GM12878 (cell line): ENCODE results near the gene ABL1. TPM values are rescaled to one million over a fixed set of nuclear protein-coding genes. Genes with fewer than 3 reads are reported as not detected.

ENCODE experiments used
- ATF3 ChIP-seq: IDR thresholded peaks from 2 replicates; pipeline ENCODE4 v1.6.1; 2011; ENCODE audit warnings: low read depth, mild to moderate bottlenecking, low read length, moderate library complexity, borderline replicate concordance; ENCODE audit errors: extremely low read depth
- CBFB ChIP-seq: IDR thresholded peaks from 2 replicates; pipeline ENCODE4 v1.6.1; 2016; ENCODE audit warnings: antibody characterized with exemption, low read depth
- HDAC6 ChIP-seq: fragments of 200-600 bp; sonication (generic); IDR thresholded peaks from one replicate; pipeline ENCODE4 v1.8.0; 2017; ENCODE audit warnings: antibody characterized with exemption; ENCODE audit not compliant: unreplicated experiment
- MAX ChIP-seq: IDR thresholded peaks from 2 replicates; pipeline ENCODE4 v1.6.1; 2012; ENCODE audit warnings: low read depth, low read length, improper control_type of control experiment
- MTA3 ChIP-seq: IDR thresholded peaks from 2 replicates; pipeline ENCODE4 v1.6.1; 2012; ENCODE audit warnings: low read length, inconsistent platforms, borderline replicate concordance
- MYB ChIP-seq: fragments of 150-350 bp; IDR thresholded peaks from 2 replicates; pipeline ENCODE4 v1.6.1; 2014; ENCODE audit warnings: mild to moderate bottlenecking, low read depth, low read length, borderline replicate concordance
- PAX8 ChIP-seq: fragments of 450-650 bp; IDR thresholded peaks from 2 replicates; pipeline ENCODE4 v1.6.1; 2017; ENCODE audit warnings: mild to moderate bottlenecking, moderate library complexity
- POLR2A ChIP-seq: IDR thresholded peaks from 2 replicates; pipeline ENCODE4 v1.6.1; 2011; ENCODE audit warnings: low read depth, mild to moderate bottlenecking, low read length
- SMC3 ChIP-seq: IDR thresholded peaks from 2 replicates; pipeline ENCODE4 v1.6.1; 2011; ENCODE audit warnings: low read length, improper control_type of control experiment, borderline replicate concordance
- SPI1 ChIP-seq: IDR thresholded peaks from 2 replicates; pipeline ENCODE4 v1.6.1; 2011; ENCODE audit warnings: low read depth, mild to moderate bottlenecking, low read length, moderate library complexity, borderline replicate concordance; ENCODE audit not compliant: insufficient read depth
- SREBF1 ChIP-seq: IDR thresholded peaks from 2 replicates; pipeline ENCODE4 v1.6.1; 2012; ENCODE audit warnings: mild to moderate bottlenecking, low read length
- TCF3 ChIP-seq: IDR thresholded peaks from 2 replicates; pipeline ENCODE4 v1.6.1; 2012; ENCODE audit warnings: low read depth, mild to moderate bottlenecking, low read length, borderline replicate concordance; ENCODE audit not compliant: insufficient read depth
- YBX1 ChIP-seq: fragments of 450-650 bp; IDR thresholded peaks from 2 replicates; pipeline ENCODE4 v1.6.1; 2016; ENCODE audit warnings: antibody characterized with exemption
- ZBED1 ChIP-seq: IDR thresholded peaks from 2 replicates; pipeline ENCODE4 v1.6.1; 2016; ENCODE audit warnings: borderline replicate concordance
- polyA plus RNA-seq, 11 experiments: library from polyadenylated mRNA; depleted of rRNA in 4 of 11; unstranded in 6 of 11; stranded (reverse) in 5 of 11; fragments of >200 nt; fragmentation: Nextera tagmentation in 4 of 11; fragmentation: Illumina TruSeq in 1 of 11; extraction: Ambion mirVana in 4 of 11; extraction: Trizol in 1 of 11; gene quantifications; 1 replicate in 1 of 11; 2 replicates in 10 of 11; pipeline versions ENCODE4 v1.2.1 to v1.2.3, GENCODE V29; 2011 to 2016; ENCODE audit warnings: inconsistent platforms in 2 of 11, missing spikeins in 2 of 11, low read depth in 1 of 11
- total RNA-seq, 4 experiments: library from RNA; depleted of rRNA in 3 of 4; stranded (reverse); fragments of >200 nt in 3 of 4; fragmentation: Illumina TruSeq in 1 of 4; extraction: Trizol in 1 of 4; gene quantifications; 2 replicates each; pipeline versions ENCODE4 v1.2.1 to v1.2.3, GENCODE V29; 2013 to 2021
- TF ChIP-seq, protein P1 (sequence below): fragments of 450-650 bp; IDR thresholded peaks from 2 replicates; pipeline ENCODE4 v1.6.1; 2017; ENCODE audit warnings: mild to moderate bottlenecking, moderate library complexity
- TF ChIP-seq, protein P2 (sequence below): fragments of 450-650 bp; conservative IDR thresholded peaks from 2 replicates; pipeline ENCODE4 v1.6.1; 2017; ENCODE audit warnings: mild to moderate bottlenecking, moderate library complexity
- TF ChIP-seq, protein P3 (sequence below): fragments of 450-650 bp; formaldehyde crosslinking; IDR thresholded peaks from 2 replicates; pipeline ENCODE4 v1.4.0; 2022; ENCODE audit warnings: mild to moderate bottlenecking, moderate library complexity

Gene ABL1
- total and polyA plus RNA-seq, 10 of the 15 experiments (the other 5 are each of a cell fraction or from before 2014, with no cell fraction given), result 0.79 to 51.5 (median 16.3) TPM

GRCh38 chr9:130834371-130835336, at the start of gene ABL1 (continued):
- TF ChIP-seq, protein P1, sequence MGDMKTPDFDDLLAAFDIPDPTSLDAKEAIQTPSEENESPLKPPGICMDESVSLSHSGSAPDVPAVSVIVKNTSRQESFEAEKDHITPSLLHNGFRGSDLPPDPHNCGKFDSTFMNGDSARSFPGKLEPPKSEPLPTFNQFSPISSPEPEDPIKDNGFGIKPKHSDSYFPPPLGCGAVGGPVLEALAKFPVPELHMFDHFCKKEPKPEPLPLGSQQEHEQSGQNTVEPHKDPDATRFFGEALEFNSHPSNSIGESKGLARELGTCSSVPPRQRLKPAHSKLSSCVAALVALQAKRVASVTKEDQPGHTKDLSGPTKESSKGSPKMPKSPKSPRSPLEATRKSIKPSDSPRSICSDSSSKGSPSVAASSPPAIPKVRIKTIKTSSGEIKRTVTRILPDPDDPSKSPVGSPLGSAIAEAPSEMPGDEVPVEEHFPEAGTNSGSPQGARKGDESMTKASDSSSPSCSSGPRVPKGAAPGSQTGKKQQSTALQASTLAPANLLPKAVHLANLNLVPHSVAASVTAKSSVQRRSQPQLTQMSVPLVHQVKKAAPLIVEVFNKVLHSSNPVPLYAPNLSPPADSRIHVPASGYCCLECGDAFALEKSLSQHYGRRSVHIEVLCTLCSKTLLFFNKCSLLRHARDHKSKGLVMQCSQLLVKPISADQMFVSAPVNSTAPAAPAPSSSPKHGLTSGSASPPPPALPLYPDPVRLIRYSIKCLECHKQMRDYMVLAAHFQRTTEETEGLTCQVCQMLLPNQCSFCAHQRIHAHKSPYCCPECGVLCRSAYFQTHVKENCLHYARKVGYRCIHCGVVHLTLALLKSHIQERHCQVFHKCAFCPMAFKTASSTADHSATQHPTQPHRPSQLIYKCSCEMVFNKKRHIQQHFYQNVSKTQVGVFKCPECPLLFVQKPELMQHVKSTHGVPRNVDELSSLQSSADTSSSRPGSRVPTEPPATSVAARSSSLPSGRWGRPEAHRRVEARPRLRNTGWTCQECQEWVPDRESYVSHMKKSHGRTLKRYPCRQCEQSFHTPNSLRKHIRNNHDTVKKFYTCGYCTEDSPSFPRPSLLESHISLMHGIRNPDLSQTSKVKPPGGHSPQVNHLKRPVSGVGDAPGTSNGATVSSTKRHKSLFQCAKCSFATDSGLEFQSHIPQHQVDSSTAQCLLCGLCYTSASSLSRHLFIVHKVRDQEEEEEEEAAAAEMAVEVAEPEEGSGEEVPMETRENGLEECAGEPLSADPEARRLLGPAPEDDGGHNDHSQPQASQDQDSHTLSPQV, result no peak
- TF ChIP-seq MYB (no peak), CBFB (peak; percentile 78), SPI1 (peak; percentile 83), ZBED1 (no peak), SREBF1 (no peak), POLR2A (peak; percentile 82), ATF3 (no peak), TCF3 (no peak), HDAC6 (peak; percentile 94), SMC3 (no peak; the same call in 1 of the 2 replicates), MAX (peak; percentile 83), YBX1 (no peak), PAX8 (no peak), MTA3 (no peak)
- TF ChIP-seq, protein P2, sequence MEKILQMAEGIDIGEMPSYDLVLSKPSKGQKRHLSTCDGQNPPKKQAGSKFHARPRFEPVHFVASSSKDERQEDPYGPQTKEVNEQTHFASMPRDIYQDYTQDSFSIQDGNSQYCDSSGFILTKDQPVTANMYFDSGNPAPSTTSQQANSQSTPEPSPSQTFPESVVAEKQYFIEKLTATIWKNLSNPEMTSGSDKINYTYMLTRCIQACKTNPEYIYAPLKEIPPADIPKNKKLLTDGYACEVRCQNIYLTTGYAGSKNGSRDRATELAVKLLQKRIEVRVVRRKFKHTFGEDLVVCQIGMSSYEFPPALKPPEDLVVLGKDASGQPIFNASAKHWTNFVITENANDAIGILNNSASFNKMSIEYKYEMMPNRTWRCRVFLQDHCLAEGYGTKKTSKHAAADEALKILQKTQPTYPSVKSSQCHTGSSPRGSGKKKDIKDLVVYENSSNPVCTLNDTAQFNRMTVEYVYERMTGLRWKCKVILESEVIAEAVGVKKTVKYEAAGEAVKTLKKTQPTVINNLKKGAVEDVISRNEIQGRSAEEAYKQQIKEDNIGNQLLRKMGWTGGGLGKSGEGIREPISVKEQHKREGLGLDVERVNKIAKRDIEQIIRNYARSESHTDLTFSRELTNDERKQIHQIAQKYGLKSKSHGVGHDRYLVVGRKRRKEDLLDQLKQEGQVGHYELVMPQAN, result peak; percentile 24; the same call in 1 of the 2 replicates
- TF ChIP-seq, protein P3, sequence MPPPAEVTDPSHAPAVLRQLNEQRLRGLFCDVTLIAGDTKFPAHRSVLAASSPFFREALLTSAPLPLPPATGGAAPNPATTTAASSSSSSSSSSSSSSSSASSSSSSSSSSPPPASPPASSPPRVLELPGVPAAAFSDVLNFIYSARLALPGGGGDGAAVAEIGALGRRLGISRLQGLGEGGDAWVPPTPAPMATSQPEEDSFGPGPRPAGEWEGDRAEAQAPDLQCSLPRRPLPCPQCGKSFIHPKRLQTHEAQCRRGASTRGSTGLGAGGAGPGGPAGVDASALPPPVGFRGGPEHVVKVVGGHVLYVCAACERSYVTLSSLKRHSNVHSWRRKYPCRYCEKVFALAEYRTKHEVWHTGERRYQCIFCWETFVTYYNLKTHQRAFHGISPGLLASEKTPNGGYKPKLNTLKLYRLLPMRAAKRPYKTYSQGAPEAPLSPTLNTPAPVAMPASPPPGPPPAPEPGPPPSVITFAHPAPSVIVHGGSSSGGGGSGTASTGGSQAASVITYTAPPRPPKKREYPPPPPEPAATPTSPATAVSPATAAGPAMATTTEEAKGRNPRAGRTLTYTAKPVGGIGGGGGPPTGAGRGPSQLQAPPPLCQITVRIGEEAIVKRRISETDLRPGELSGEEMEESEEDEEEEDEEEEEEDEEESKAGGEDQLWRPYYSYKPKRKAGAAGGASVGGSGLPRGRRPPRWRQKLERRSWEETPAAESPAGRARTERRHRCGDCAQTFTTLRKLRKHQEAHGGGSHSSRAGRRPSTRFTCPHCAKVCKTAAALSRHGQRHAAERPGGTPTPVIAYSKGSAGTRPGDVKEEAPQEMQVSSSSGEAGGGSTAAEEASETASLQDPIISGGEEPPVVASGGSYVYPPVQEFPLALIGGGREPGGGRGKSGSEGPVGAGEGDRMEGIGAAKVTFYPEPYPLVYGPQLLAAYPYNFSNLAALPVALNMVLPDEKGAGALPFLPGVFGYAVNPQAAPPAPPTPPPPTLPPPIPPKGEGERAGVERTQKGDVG, result no peak
